LNCAP (cell line): Measurements from ENCODE around the gene SHB.

Experiments
- TF ChIP-seq, protein P1 (sequence below): fragments of 450-650 bp; IDR thresholded peaks from 2 replicates; pipeline ENCODE4 v1.5.1; 2017; ENCODE audit warnings: mild to moderate bottlenecking

The SHB gene

DNA sequence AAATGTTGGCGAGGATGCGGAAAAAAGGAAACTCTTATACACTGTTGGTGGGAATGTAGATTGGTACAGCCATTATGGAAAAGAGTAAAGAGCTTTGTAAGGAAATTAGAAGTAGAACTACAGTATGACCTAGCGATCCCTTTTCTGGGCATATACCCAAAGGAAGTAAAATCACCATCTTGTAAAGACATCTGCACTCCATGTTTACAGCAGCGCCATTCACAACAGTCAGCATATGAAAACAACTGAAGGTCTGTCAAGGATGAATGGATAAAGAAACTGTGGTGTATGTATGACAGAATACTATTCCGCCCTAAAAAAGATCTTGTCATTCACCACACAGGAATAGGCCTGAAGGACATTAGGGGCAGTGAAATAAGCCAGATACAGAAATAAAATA is 137.4 kb downstream of the SHB start:
- TF ChIP-seq, protein P1, sequence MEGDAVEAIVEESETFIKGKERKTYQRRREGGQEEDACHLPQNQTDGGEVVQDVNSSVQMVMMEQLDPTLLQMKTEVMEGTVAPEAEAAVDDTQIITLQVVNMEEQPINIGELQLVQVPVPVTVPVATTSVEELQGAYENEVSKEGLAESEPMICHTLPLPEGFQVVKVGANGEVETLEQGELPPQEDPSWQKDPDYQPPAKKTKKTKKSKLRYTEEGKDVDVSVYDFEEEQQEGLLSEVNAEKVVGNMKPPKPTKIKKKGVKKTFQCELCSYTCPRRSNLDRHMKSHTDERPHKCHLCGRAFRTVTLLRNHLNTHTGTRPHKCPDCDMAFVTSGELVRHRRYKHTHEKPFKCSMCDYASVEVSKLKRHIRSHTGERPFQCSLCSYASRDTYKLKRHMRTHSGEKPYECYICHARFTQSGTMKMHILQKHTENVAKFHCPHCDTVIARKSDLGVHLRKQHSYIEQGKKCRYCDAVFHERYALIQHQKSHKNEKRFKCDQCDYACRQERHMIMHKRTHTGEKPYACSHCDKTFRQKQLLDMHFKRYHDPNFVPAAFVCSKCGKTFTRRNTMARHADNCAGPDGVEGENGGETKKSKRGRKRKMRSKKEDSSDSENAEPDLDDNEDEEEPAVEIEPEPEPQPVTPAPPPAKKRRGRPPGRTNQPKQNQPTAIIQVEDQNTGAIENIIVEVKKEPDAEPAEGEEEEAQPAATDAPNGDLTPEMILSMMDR: no peak

- TF ChIP-seq, protein P1: no peak
Measured at GRCh38 chr9:37929441-37929895, 139.6 kb downstream of the SHB start.

DNA sequence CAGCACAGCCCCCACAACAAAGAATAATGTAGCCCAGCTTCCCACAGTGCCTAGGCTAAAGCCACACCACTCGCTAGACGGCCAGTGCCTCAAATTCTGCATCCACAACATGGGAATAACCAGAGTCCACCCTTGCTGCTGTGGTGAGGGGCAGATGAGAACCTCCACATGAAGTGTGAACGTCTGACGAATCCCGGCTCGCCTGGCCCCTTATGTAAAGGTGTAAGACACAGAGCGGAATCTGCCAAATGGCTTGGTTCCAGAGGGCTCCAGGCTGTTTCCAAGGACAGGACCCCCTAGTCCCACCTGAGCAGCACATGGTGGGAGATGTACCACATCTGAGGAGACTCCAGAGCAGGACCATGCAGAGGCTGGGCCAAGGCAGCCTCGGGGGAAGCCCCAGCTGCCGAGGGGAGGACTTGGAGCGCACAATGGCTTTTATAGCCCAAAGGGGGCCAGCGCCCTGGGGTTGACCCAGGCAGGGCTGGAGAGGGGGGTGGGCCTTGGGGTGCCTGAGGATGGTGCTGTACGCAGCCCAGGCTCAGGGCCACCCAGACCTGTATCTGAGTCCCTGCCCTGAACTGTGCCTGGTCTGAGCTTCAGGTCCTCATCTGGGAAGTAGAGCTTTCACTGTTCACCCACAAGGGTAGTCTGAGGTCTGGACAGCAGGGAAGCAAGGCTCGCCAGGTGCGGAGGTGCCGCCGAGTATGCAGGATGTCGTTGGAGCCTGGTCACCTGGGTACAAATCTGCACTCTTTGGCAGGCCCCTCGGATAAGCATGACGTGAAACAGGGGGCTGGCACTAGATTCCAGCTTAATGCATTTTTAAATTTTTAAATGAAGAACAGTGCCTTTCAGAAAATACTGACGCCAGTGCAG is 140.2 kb downstream of the SHB start:
- TF ChIP-seq, protein P1: no peak

DNA sequence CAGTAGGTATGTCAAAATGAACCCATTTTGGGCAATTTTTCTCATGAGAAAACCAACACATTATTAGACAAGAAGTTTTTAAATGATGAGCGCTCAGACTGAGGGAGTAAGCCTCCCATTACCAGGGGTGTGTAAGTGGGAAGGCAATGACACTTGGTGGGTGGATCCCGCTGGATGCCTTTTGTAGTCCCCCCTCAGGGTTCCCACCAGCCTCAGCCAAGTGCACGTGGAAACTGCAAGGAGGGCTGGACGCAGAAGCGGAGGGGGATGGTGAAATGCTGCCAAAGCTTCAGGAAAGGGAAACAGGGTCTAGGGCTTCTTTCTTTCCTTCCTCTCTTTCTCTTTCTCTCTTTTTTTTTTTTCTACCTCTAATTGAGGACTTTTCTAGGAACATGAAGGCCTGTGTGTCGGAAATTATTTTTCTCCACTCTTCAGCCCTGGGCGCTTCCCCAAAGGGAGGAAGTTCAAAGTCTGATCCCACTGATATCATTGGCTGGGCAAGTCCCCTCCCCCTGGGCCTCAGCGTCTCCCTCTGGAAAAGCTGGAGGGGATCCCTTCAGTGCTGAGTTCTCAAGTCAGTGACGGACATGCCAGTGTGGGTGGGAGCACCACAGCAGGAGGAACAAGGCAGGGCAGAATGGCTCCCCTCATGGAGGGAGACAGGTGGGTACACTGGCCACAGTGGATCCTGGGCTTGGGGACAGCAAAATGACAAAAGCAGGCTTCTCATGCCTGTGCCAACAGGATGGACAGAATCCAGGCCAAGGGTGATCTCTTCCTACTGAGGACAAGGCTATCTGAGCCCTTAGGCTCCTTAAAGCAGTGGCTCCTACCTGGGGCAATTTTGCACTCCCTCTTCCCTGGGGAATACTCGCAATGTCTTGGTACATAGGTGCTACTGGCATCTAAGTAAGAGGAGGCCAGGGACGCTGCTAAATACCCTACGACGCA is 141.2 kb downstream of the SHB start:
- TF ChIP-seq, protein P1: no peak

DNA sequence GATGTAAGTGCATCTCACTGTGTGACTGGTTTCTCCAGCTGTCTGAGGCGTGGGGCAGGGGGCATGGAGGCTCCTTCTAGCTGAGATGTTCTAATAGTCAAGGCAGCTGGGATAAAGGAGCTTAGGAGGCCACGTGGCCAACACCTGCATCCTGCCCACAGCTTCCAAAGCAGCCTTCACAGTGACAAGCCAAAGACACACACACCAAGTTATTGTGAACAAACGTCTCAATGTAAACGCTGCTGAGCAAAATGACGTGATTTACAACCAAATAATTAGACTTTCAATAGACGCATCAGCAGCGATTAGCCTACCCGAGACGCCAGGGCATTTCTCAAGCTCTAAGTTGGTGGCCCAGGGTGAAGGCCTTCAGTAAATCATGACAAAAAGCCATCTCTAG is 141.9 kb downstream of the SHB start:
- TF ChIP-seq, protein P1: no peak

- TF ChIP-seq, protein P1: no peak
Measured at GRCh38 chr9:37926737-37927118, 142.3 kb downstream of the SHB start.

GRCh38 chr9:37925786-37926736 is 143.0 kb downstream of the SHB start:
- TF ChIP-seq, protein P1: no peak
